OCI-LY3 (cell line): ENCODE results near the gene OSBPL8.

Experiments
- H2AFZ ChIP-seq: fragments of 200-600, 300-600 bp; shearing (Covaris generic); 2 replicates; pipeline ENCODE4 v1.6.0; 2014; ENCODE audit warnings: antibody characterized with exemption, low read depth, low read length
- H3K27ac ChIP-seq: fragments of 200-600, 300-600 bp; sonication (generic); 2 replicates; pipeline ENCODE4 v1.5.1; 2014; ENCODE audit warnings: mild to moderate bottlenecking, low read length, moderate library complexity, mixed read lengths
- H3K27me3 ChIP-seq: fragments of 200-600, 300-600 bp; sonication (generic); 2 replicates; pipeline ENCODE4 v1.6.1; 2014; ENCODE audit warnings: low read depth, low read length, mixed read lengths
- H3K36me3 ChIP-seq: fragments of 200-600, 300-600 bp; sonication (generic); replicated peaks from 2 replicates; pipeline ENCODE3; 2014; ENCODE audit warnings: low read depth, low read length, mixed read lengths
- H3K4me1 ChIP-seq: fragments of 300-600, 200-600 bp; sonication (generic); 2 replicates; pipeline ENCODE4 v1.6.1; 2014; ENCODE audit warnings: low read length, mixed read lengths
- H3K4me2 ChIP-seq: fragments of 200-600, 300-600 bp; sonication (generic); 2 replicates; pipeline ENCODE4 v1.6.1; 2014; ENCODE audit warnings: low read length, mixed read lengths
- H3K4me3 ChIP-seq: fragments of 300-600, 200-600 bp; sonication (generic); 2 replicates; pipeline ENCODE4 v1.5.1; 2014; ENCODE audit warnings: antibody characterized with exemption, mild to moderate bottlenecking, low read length, moderate library complexity
- H3K79me2 ChIP-seq: fragments of 300-600, 200-600 bp; shearing (Covaris generic); 2 replicates; pipeline ENCODE4 v1.6.1; 2014; ENCODE audit warnings: mild to moderate bottlenecking, low read length, mixed read lengths
- H3K9ac ChIP-seq: fragments of 300-600, 200-600 bp; shearing (Covaris generic); 2 replicates; pipeline ENCODE4 v1.6.0; 2014; ENCODE audit warnings: mild to moderate bottlenecking, low read length, moderate library complexity
- H3K9me3 ChIP-seq: fragments of 200-600, 300-600 bp; shearing (Covaris generic); 2 replicates; pipeline ENCODE4 v1.6.1; 2014; ENCODE audit warnings: low read length, mixed read lengths; ENCODE audit not compliant: insufficient read depth
- H4K20me1 ChIP-seq: fragments of 200-600, 300-600 bp; sonication (generic); 2 replicates; pipeline ENCODE4 v1.6.1; 2016; ENCODE audit warnings: low read length, mixed read lengths; ENCODE audit not compliant: insufficient read depth
- CTCF ChIP-seq: fragments of 200-600, 300-600 bp; sonication (generic); IDR thresholded peaks from 2 replicates; pipeline ENCODE4 v1.5.1; 2014; ENCODE audit warnings: antibody characterized with exemption, low read length, low read depth
- EZH2phosphoT487 ChIP-seq: fragments of 200-600 bp; shearing (Covaris generic); IDR thresholded peaks from 2 replicates; pipeline ENCODE4 v1.6.1; 2018; ENCODE audit warnings: antibody characterized with exemption, mixed run types, low read depth

The OSBPL8 gene

GRCh38 chr12:76356071-76356470 is 203.5 kb downstream of the OSBPL8 start:
- no peak overlapping the region for H3K4me2 ChIP-seq
- no peaks in the 10 kb centered on the region for H3K27me3 ChIP-seq
- no peaks in the 10 kb centered on the region for H3K4me1 ChIP-seq
- TF ChIP-seq EZH2phosphoT487: no peak
- H3K9me3 ChIP-seq: no peaks in the 10 kb centered on the region
- no peak overlapping the region for H3K27ac ChIP-seq
- no peak overlapping the region for H2AFZ ChIP-seq
- H3K4me3 ChIP-seq: no peak overlapping the region
- no peaks in the 10 kb centered on the region for H4K20me1 ChIP-seq
- H3K36me3 ChIP-seq: no peaks in the 10 kb centered on the region
- no peak overlapping the region for H3K9ac ChIP-seq
- no peaks in the 10 kb centered on the region for H3K79me2 ChIP-seq

GRCh38 chr12:76348079-76348901 is 211.3 kb downstream of the OSBPL8 start, which contains the start of gene BBS10:
TSS of gene BBS10 (minus strand) at chr12:76348415. CDS start at chr12:76348358, 57 bp downstream.
- H3K4me3 ChIP-seq: peak within 1 kb of the TSS; percentile 93
- no peaks in the 10 kb centered on the region for H3K27me3 ChIP-seq
- TF ChIP-seq EZH2phosphoT487: no peak
- TF ChIP-seq CTCF: peak; percentile 60
- peaks cover 13% of the 10 kb centered on the region for H3K79me2 ChIP-seq
- H4K20me1 ChIP-seq: no peaks in the 10 kb centered on the region
- peak within 1 kb of the TSS; percentile 95 for H2AFZ ChIP-seq
- peaks cover 17% of the 10 kb centered on the region for H3K4me1 ChIP-seq
- H3K36me3 ChIP-seq: no peaks in the 10 kb centered on the region
- H3K27ac ChIP-seq: peak within 1 kb of the TSS; percentile 71
- peak within 1 kb of the TSS; percentile 91 for H3K9ac ChIP-seq
- H3K9me3 ChIP-seq: no peaks in the 10 kb centered on the region
- H3K4me2 ChIP-seq: peak within 1 kb of the TSS; percentile 94

GRCh38 chr12:76346798-76347420 is 212.7 kb downstream of the OSBPL8 start:
- H3K4me2 ChIP-seq: peak overlapping the region; percentile 94
- H3K9me3 ChIP-seq: no peaks in the 10 kb centered on the region
- peak overlapping the region; percentile 91 for H3K9ac ChIP-seq
- H3K27ac ChIP-seq: peak overlapping the region; percentile 71; the same call in 1 of the 2 replicates
- H4K20me1 ChIP-seq: no peaks in the 10 kb centered on the region
- 0 out of 2 replicates have a peak overlapping the region, but pooled peaks have one; percentile 89 for H2AFZ ChIP-seq
- peaks cover 17% of the 10 kb centered on the region for H3K4me1 ChIP-seq
- no peak for TF ChIP-seq EZH2phosphoT487
- TF ChIP-seq CTCF: peak; percentile 74
- peaks cover 13% of the 10 kb centered on the region for H3K79me2 ChIP-seq
- no peaks in the 10 kb centered on the region for H3K27me3 ChIP-seq
- no peaks in the 10 kb centered on the region for H3K36me3 ChIP-seq
- peak overlapping the region; percentile 93 for H3K4me3 ChIP-seq

- Histone ChIP-seq H3K79me2 (peaks cover 13% of the 10 kb centered on the region), H2AFZ (no peak overlapping the region), H3K36me3 (no peaks in the 10 kb centered on the region), H3K27ac (no peak overlapping the region), H4K20me1 (no peaks in the 10 kb centered on the region), H3K4me3 (no peak overlapping the region), H3K9ac (no peak overlapping the region), H3K27me3 (no peaks in the 10 kb centered on the region), H3K4me2 (no peak overlapping the region), H3K9me3 (no peaks in the 10 kb centered on the region), H3K4me1 (peaks cover 17% of the 10 kb centered on the region)
- TF ChIP-seq EZH2phosphoT487 (no peak), CTCF (no peak)
These were observed 213.3 kb downstream of the OSBPL8 start for GRCh38 chr12:76346236-76346635.
